Thyroid gland (tissue), 4 donors: ENCODE results near the gene TCERG1L. TPM values are rescaled to one million over a fixed set of nuclear protein-coding genes. Genes with fewer than 3 reads are reported as not detected.

Experiments
- DNase-seq, 2 donors: peaks; one replicate each; pipeline ENCODE4 v3.0.0-alpha.2; 2019
- H3K27ac ChIP-seq, 3 donors: fragments of 200-600 bp; sonication (generic); 1 replicate in 2 of 3; 2 replicates in 1 of 3; pipeline ENCODE4 v1.5.1; 2016 to 2019; ENCODE audit warnings: mild to moderate bottlenecking in 1 of 3, moderate library complexity in 1 of 3
- H3K27me3 ChIP-seq: fragments of 200-600 bp; sonication (generic); one replicate; pipeline ENCODE4 v1.5.1; 2019
- H3K36me3 ChIP-seq, 2 donors: fragments of 200-600 bp; sonication (generic); one replicate each; pipeline ENCODE4 v1.5.1; 2016 to 2019
- H3K4me1 ChIP-seq, 2 donors: fragments of 200-600 bp; sonication (generic); one replicate each; pipeline ENCODE4 v1.5.1; 2017 to 2019
- H3K4me3 ChIP-seq, 3 donors: fragments of 200-600 bp; sonication (generic); replicated peaks in 1 of 3; 1 replicate in 2 of 3; 2 replicates in 1 of 3; pipeline ENCODE4 v1.5.1; 2016; ENCODE audit warnings: mild to moderate bottlenecking in 1 of 3
- H3K9me3 ChIP-seq: fragments of 200-600 bp; sonication (generic); one replicate; pipeline ENCODE4 v1.5.1; 2017
- CTCF ChIP-seq, 6 experiments: fragments of 200-600 bp in 3 of 6; fragments of 450-650 bp in 3 of 6; sonication (generic) in 3 of 6; IDR thresholded peaks; one replicate each; pipeline ENCODE4 v1.5.1; 2016 to 2019; ENCODE audit warnings: antibody characterized with exemption in 6 of 6, mild to moderate bottlenecking in 2 of 6, inconsistent platforms in 1 of 6, moderate library complexity in 1 of 6
- POLR2A ChIP-seq, 2 donors: fragments of 450-650 bp; IDR thresholded peaks; one replicate each; pipeline ENCODE4 v1.6.1; 2017; ENCODE audit warnings: antibody characterized with exemption in 2 of 2, mild to moderate bottlenecking in 2 of 2, moderate library complexity in 1 of 2
- WGBS, 2 donors: methylation state at CpG; one replicate each; pipeline ENCODE4 v1.1.5; 2017; 5-methylcytosine and 5-hydroxymethylcytosine counted together
- intact Hi-C: fragments of 100-400 bp; cut with DNase I; formaldehyde crosslinking; loops from one replicate; pipeline ENCODE4 v1.15.1; 2023
- total RNA-seq, 4 donors: library from RNA; depleted of rRNA; stranded (reverse); fragments of >200 nt; gene quantifications; one replicate each; pipeline ENCODE4 v1.2.3, GENCODE V29; 2016

Gene TCERG1L
- total RNA-seq, 4 donors from 2014 or later: 4.3 to 23.6 (median 8.2) TPM

- Histone ChIP-seq H3K27me3 (no peaks in the 10 kb centered on the region), H3K4me1 (peaks cover 5 to 6% of the 10 kb centered on the region in 2 donors), H3K4me3 (no peak overlapping the region), H3K9me3 (no peaks in the 10 kb centered on the region), H3K27ac (no peak overlapping the region), H3K36me3 (no peaks in the 10 kb centered on the region)
- intact Hi-C loops: no loop called here
- TF ChIP-seq POLR2A (IDR thresholded peaks at IDR 0.05): no peak
- no peak for TF ChIP-seq CTCF (IDR thresholded peaks at IDR 0.05)
- 87 to 91% methylated on average over 10 to 19 of the region's 19 CpGs for WGBS, 2 donors
- no peak for DNase-seq
Observed at GRCh38 chr10:131093795-131094366, 217.6 kb downstream of the TCERG1L start.

- 94 to 97% methylated on average over 10 to 12 of the region's 14 CpGs for WGBS, 2 donors
- no peaks in the 10 kb centered on the region for H3K36me3 ChIP-seq
- H3K27ac ChIP-seq: no peak overlapping the region
Observed at GRCh38 chr10:131093346-131093745, 218.2 kb downstream of the TCERG1L start.

GRCh38 chr10:131092876-131093275 is 218.6 kb downstream of the TCERG1L start:
- 95 to 97% methylated on average over 21 of the region's 21 CpGs for WGBS, 2 donors
- H3K9me3 ChIP-seq: no peaks in the 10 kb centered on the region
- no peak overlapping the region for H3K27ac ChIP-seq
- no peak overlapping the region for H3K4me3 ChIP-seq
- no peaks in the 10 kb centered on the region for H3K36me3 ChIP-seq
- intact Hi-C loops: no loop called here
- H3K4me1 ChIP-seq: no peaks in the 10 kb centered on the region
- DNase-seq: no peak
- no peaks in the 10 kb centered on the region for H3K27me3 ChIP-seq
- no peak for TF ChIP-seq CTCF (IDR thresholded peaks at IDR 0.05)
- TF ChIP-seq POLR2A (IDR thresholded peaks at IDR 0.05): no peak

More at GRCh38 chr10:131093346-131093745, 218.2 kb downstream of the TCERG1L start:
- no peaks in the 10 kb centered on the region for H3K27me3 ChIP-seq
- TF ChIP-seq POLR2A (IDR thresholded peaks at IDR 0.05) (no peak), CTCF (IDR thresholded peaks at IDR 0.05) (no peak)
- H3K4me1 ChIP-seq: peaks cover 2% of the 10 kb centered on the region in 2 donors
- DNase-seq: no peak
- no peaks in the 10 kb centered on the region for H3K9me3 ChIP-seq
- H3K4me3 ChIP-seq: no peak overlapping the region
- intact Hi-C loops: no loop called here

GRCh38 chr10:131092386-131092785 is 219.1 kb downstream of the TCERG1L start:
- Histone ChIP-seq H3K4me3 (no peak overlapping the region), H3K27me3 (no peaks in the 10 kb centered on the region), H3K4me1 (no peaks in the 10 kb centered on the region), H3K9me3 (no peaks in the 10 kb centered on the region), H3K36me3 (no peaks in the 10 kb centered on the region), H3K27ac (no peak overlapping the region)
- intact Hi-C loops: no loop called here
- WGBS, 2 donors: 90 to 95% methylated on average over 12 of the region's 12 CpGs
- no peak for DNase-seq
- TF ChIP-seq CTCF (IDR thresholded peaks at IDR 0.05) (no peak), POLR2A (IDR thresholded peaks at IDR 0.05) (no peak)

GRCh38 chr10:131091682-131092081 is 219.8 kb downstream of the TCERG1L start:
- H3K4me1 ChIP-seq: no peaks in the 10 kb centered on the region
- H3K27me3 ChIP-seq: no peaks in the 10 kb centered on the region
- 92 to 93% methylated on average over 8 to 11 of the region's 11 CpGs for WGBS, 2 donors
- intact Hi-C loops: no loop called here
- no peak overlapping the region for H3K4me3 ChIP-seq
- no peak for TF ChIP-seq POLR2A (IDR thresholded peaks at IDR 0.05)
- no peak for TF ChIP-seq CTCF (IDR thresholded peaks at IDR 0.05)
- no peak overlapping the region for H3K27ac ChIP-seq
- DNase-seq: no peak
- H3K9me3 ChIP-seq: no peaks in the 10 kb centered on the region
- H3K36me3 ChIP-seq: no peaks in the 10 kb centered on the region
